SK-MEL-5 (cell line): Measurements from ENCODE around the gene UVRAG. TPM values are rescaled to one million over a fixed set of nuclear protein-coding genes. Genes with fewer than 3 reads are reported as not detected.
"Not testable (repeated sequence)": the region's sequence is repeated elsewhere in the genome, so short reads cannot be mapped to it uniquely, and the experiment has no call there.

ENCODE experiments used
- DNase-seq: peaks from one replicate; pipeline ENCODE4 v3.0.0-alpha.2; 2016; ENCODE audit warnings: low read depth, low spot score
- in situ Hi-C: cut with HindIII; loops from 2 replicates; pipeline ENCODE4 v1.10.0; 2016; ENCODE audit warnings: low sequenced_read_pairs, high pct_unique_total_duplicates, low pct_unique_long_range_greater_than_20kb
- total RNA-seq: library from RNA; depleted of rRNA; stranded (reverse); fragments of >200 nt; shearing (Covaris generic); gene quantifications from 2 replicates; pipeline ENCODE4 v1.2.3, GENCODE V29; 2014

UVRAG gene
- total RNA-seq, 1 experiment from 2014 or later = 19.2 TPM

- no peak for DNase-seq
- in situ Hi-C loops = no loop called here
Observed at GRCh38 chr11:75822541-75822940, 7.5 kb downstream of the UVRAG start.

DNA sequence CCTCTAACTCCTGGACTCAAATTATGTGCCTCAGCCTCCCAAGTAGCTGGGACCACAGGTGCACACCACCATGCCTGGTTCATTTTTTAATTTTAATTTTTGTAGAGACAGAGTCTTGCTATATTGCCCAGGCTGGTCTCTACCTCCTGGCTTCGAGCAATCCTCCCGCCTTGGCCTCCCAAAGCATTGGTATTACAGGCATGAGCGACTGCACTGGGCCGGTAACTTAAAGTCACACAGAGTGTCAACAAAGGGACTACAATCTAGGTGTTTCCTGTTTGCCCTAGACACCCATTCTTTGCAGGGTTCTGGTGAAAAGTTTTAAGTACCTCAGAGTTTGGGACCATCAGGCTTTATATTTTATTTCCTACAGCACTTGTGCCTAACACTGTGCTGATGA is 8.4 kb downstream of the UVRAG start:
- no peak for DNase-seq
- in situ Hi-C loops = no loop called here

DNA sequence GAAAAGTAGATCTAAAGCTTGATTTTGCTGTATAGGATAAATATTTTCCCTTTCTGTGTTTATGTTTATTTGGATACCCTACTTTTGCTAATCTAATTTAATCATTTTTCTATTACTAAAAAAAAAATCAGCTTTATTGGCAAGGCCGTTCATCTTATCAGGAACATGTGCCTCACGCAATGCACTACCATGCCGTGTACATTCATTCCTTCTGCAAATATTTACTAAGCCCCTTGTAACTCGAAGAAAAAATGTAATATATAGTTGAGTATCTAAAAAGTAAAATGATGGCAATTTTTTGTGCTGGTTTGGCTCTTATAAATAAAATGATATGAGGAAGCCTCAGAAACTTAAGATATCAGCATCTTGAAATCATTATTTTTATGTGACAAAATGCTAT is 8.9 kb downstream of the UVRAG start:
- in situ Hi-C loops = no loop called here

GRCh38 chr11:75826461-75827230 is 11.6 kb downstream of the UVRAG start:
- DNase-seq = no peak

More for the DNA sequence above, 8.9 kb downstream of the UVRAG start:
- no peak for DNase-seq

GRCh38 chr11:75827562-75827961 is 12.6 kb downstream of the UVRAG start:
- in situ Hi-C loops = no loop called here
- DNase-seq = no peak

More at GRCh38 chr11:75826461-75827230, 11.6 kb downstream of the UVRAG start:
- in situ Hi-C loops = no loop called here

DNA sequence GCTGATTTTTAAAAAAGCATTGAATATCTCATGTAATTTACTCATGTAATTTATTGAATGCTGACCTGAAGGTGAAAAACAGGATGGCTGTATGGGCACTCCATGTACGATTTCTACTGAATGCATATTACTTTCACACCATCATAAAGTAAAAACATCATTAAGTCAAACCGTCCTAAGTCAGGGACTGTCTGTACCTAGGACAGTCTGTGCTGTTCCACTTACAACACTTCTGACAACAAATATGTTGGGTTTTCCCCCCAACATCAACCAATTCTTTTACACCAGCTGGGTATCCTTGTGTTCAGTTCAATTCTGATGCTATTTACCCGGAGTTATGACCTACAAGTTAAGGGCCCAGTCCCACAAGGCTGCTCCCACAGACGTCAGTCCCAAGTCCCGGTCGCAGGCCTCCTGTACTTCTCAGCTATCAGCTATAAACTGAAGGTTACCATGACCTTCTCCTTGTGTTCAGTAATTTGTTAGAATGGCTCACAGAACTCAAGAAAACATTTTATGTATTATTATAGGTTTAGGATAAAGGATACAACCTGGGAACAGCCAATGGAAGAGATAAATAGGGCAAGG is 17.0 kb downstream of the UVRAG start:
- DNase-seq = no peak
- in situ Hi-C loops = no loop called here

GRCh38 chr11:75834728-75835127 is 19.7 kb downstream of the UVRAG start:
- in situ Hi-C loops = no loop called here
- DNase-seq = no peak

GRCh38 chr11:75836417-75836816 is 21.4 kb downstream of the UVRAG start:
- in situ Hi-C loops = no loop called here
- no peak for DNase-seq

GRCh38 chr11:75839851-75840250 is 24.8 kb downstream of the UVRAG start:
- no peak for DNase-seq
- in situ Hi-C loops = no loop called here

GRCh38 chr11:75840522-75840921 is 25.5 kb downstream of the UVRAG start:
- no peak for DNase-seq
- in situ Hi-C loops = no loop called here

GRCh38 chr11:75841739-75842138 is 26.7 kb downstream of the UVRAG start:
- in situ Hi-C loops = no loop called here
- DNase-seq = no peak

DNA sequence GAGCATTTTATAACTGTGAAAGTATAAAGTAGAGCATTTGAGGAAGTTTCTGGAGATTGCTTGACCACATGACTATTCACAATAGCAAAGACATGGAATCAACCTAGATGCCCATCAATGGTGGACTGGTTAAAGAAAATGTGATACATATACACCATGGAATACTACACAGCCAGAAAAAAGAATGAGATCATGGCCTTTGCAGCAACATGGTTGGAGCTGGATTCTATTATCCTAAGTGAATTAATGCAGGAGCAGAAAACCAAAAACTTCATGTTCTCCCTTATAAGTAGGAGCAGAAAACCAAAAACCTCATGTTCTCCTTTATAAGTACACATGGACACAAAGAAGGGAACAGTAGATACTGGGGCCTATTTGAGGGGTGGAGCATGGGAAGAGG is 30.3 kb downstream of the UVRAG start:
- no peak for DNase-seq
- in situ Hi-C loops = no loop called here

GRCh38 chr11:75849894-75850293 is 34.9 kb downstream of the UVRAG start:
- in situ Hi-C loops = no loop called here
- peak; percentile 9 for DNase-seq

- in situ Hi-C loops = no loop called here
- DNase-seq = no peak
Observed at GRCh38 chr11:75850787-75851186, 35.8 kb downstream of the UVRAG start.

- no peak for DNase-seq
- in situ Hi-C loops = no loop called here
Observed at GRCh38 chr11:75851203-75851602, 36.2 kb downstream of the UVRAG start.

GRCh38 chr11:75852406-75853017 is 37.5 kb downstream of the UVRAG start:
- DNase-seq = no peak
- in situ Hi-C loops = no loop called here

DNA sequence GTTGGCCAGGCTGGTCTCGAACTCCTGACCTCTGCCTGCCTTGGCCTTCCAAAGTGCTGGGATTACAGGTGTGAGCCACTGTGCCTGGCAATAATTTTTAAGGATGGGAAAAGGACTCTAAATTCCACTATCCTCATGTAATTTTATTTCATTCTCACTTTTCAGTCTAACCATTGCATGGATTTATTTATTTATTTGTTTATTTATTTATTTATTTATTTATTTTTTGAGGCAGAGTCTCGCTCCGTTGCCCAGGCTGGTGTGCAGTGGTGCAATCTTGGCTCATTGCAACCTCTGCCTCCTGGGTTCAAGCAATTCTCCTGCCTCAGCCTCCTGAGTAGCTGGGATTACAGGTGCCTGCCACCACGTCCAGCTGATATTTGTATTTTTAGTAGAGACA is 38.6 kb downstream of the UVRAG start:
- in situ Hi-C loops = not testable (repeated sequence)

DNA sequence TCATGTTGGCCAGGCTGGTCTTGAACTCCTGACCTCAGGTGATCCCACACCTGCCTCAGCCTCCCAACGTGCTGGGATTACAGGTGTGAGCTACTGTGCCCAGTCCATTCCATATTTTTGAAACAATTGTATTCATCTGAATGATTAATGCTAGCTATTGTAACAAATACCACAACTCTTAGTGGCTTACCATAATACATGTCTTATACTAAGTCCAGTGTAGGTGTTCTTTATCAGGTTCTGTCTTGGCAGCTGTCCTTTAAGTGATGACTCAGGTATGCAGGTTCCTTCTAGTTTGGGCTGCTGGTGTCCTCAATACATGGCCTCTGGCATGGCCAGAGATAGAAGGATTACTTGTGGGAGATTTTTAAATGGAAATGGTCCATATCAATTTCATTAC is 39.0 kb downstream of the UVRAG start:
- in situ Hi-C loops = no loop called here
- DNase-seq = no peak

More for the DNA sequence above, 38.6 kb downstream of the UVRAG start:
- DNase-seq = not testable (repeated sequence)

- DNase-seq = no peak
- in situ Hi-C loops = no loop called here
Observed at GRCh38 chr11:75855206-75855605, 40.2 kb downstream of the UVRAG start.
